Kasumi-1 (cell line): Measurements from ENCODE around the gene CAV1.
"Not testable (repeated sequence)": the region's sequence is repeated elsewhere in the genome, so short reads cannot be mapped to it uniquely, and the experiment has no call there.

Experiments used
- DNase-seq, 2 experiments: peaks; one replicate each; lab custom pipeline; 2025; lab: John Stamatoyannopoulos, UW

CAV1 gene

DNA sequence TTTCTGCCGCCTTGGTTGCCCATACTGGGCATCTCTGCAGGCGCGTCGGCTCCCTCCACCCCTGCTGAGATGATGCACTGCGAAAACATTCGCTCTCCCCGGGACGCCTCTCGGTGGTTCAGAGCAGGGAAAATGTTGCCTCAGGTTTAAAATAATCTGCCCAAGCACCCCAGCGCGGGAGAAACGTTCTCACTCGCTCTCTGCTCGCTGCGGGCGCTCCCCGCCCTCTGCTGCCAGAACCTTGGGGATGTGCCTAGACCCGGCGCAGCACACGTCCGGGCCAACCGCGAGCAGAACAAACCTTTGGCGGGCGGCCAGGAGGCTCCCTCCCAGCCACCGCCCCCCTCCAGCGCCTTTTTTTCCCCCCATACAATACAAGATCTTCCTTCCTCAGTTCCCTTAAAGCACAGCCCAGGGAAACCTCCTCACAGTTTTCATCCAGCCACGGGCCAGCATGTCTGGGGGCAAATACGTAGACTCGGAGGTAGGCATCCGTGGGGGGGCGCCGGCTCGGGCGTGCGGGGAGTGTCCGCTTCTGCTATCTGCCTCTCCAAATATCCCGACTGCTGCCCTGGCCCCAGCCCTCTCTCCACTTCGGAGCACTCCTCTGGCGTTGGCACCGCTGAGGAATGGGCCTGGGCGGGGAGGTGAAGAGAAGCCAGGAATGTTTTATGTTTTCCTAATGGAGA is at the start of gene CAV1:
CAV1 (plus strand) TSS at position 428 of the 689 bp plus-strand sequence; CDS start at position 455, 27 bp downstream.
- DNase-seq = no peak

- DNase-seq = no peak
Observed at GRCh38 chr7:116477625-116478024, 47.2 kb upstream of the CAV1 start.

- no peak for DNase-seq
Observed at GRCh38 chr7:116478834-116479233, 46.0 kb upstream of the CAV1 start.

DNA sequence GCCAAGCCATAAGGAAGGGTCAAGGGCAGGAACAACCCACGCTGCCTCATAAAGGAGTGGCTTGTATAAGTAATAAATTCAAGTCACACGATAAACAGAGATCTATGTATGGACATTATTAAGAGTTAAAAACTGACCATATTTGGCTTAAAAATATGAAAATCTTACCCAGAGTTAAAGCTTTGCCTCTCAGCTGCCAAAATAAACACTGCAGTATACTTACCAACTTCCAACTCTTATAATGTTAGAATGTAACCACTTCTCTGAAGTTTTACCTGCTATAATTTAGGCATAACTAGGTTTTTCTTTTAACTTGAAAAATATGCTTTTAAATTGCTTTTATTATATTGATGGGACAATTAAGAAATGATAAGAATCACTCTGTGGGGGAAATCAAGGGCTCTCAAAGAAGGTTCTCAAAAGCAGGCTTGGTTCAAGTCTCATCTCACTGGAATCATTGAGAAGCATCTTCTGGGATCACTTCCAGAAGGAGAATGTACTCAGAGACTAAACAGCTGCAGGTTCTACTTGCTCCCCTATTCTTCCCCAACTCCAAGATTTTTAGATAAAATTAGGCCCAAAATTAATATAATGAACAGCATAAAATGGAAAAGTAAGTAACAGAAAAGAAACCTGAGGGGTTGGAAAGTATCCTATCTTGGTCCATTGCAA is 41.4 kb upstream of the CAV1 start:
- no peak for DNase-seq

DNA sequence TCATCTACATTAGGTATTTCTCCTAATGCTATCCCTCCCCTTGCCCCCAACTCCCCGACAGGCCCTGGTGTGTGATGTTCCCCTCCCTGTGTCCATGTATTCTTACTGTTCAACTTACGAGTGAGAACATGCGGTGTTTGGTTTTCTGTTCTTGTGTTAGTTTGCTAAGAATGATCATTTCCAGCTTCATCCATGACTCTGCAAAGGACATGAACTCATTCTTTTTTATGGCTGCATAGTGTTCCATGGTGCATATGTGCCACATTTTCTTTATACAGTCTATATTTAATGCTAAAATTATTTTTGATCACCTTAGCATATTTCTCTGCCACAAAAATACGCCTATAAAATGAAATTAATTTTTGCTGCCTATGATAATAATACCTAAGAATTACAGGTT is 40.4 kb upstream of the CAV1 start:
- DNase-seq = not testable (repeated sequence)

GRCh38 chr7:116487907-116488521 is 36.8 kb upstream of the CAV1 start:
- DNase-seq = no peak

DNA sequence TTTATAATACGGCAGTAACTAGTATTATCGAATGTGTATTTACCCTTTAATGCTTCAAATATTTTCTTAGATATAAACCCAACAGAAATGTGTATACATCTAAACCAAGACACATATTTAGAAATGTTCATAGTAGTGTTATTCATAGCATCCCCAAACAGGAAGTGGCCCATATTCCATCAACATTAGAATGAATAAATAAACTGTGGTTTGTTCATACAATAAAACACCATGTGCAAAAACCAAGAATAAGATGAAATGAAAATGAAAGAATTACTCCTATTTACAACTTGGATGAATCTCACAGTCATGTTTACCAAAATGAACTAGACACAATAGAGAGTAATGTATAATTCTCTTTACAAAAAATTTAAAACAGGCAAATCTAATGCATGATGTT is 34.5 kb upstream of the CAV1 start:
- DNase-seq = no peak

DNA sequence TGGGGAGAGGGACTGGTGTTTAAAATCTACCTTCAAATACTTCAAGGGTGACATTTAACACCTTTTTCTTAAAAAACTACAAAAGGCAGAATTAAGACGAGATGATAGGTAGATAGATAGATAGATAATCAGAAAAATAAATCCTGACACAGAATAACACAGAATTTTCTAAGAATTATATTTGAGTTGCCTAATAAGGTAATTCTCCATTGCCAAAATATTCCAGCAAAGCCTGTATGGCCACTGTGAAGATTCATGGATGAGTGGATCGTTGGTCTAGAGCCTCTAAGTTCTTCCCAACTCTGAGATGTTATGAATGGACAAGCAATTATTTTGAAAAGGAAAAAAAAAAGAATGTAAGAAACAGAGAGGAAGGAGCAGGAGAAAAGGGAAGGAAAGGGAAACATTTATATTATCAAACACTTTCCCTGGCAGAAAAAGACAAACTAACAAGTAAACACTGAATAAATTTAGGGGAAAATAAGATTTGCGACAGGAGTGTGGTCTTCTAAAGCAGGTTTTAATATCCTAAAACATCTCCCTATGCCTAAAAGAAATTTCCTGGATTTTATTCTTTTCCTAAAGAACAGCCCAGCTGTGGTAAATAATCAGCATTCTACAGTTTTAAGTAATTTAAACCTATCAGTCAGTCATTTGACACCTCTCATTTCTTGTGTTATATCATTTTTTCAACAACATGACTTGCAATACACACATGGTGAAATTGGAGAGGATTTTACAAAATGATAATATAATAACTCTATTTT is 32.8 kb upstream of the CAV1 start:
- DNase-seq = no peak

- DNase-seq = no peak
Observed at GRCh38 chr7:116492654-116493109, 32.2 kb upstream of the CAV1 start.

- DNase-seq = no peak
Observed at GRCh38 chr7:116493449-116493848, 31.4 kb upstream of the CAV1 start.

GRCh38 chr7:116494472-116494871 is 30.4 kb upstream of the CAV1 start:
- no peak for DNase-seq

DNA sequence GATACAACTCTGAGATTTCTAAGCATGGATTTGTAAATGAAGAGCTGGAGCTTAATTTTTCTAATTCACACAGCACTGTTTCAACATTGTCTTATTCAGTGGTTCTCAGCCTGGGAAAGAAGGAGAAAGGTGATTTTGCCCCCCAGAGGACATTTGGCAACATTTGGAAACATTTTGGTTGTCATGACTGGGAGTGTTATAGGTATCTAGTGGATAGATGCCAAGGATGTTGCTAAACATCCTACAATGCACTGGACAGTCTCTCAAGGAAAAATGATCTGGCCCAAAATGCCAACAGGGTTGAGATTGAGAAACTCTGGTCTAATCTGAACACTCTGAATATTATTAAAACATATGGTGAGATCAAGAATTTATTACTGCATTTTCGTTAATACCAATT is 29.1 kb upstream of the CAV1 start:
- DNase-seq = no peak

DNA sequence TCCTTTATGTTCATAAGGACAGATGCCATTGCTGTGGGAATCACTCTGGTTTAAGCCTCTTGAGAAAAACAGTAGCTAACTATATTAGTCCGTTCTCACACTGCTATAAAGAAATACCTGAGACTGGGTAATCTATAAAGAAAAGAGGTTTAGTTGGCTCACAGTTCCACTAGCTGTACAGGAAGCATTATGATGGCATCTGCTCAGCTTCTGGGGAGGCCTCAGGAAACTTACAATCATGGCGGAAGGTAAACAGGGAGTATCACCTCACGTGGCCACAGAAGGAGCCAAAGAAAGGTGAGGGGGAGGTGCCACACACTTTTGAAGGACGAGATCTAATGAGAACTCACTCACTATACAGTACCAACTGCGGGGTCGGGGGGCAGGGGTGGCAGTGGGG is 28.2 kb upstream of the CAV1 start:
- no peak for DNase-seq

DNA sequence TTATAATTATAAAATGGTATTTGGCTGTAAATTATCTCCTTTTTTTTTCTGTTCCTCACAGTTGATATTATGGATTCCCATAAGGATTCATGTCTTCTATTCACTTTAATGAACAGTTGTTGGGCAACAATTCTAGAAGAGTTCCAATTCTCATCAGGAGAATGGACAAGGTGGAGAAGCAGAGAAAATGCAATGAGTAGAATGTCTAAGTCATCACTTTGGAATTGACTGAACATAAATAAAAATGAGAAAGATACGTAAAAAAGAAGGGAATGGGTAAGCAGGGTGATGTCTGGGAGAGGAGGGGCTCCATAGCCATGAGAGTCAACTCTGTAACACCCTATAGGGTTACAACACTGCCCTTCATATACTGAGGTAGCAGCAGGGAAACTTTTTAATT is 27.1 kb upstream of the CAV1 start:
- no peak for DNase-seq

- DNase-seq = no peak
Observed at GRCh38 chr7:116499168-116500077, 25.4 kb upstream of the CAV1 start, which contains the start of gene CAV2. TSS of gene CAV2 (plus strand) at chr7:116499738. CDS start at chr7:116499782, 44 bp downstream.

- DNase-seq = no peak
Observed at GRCh38 chr7:116500078-116500853, 24.6 kb upstream of the CAV1 start.

- DNase-seq = no peak
Observed at GRCh38 chr7:116501425-116502167, 23.2 kb upstream of the CAV1 start.

DNA sequence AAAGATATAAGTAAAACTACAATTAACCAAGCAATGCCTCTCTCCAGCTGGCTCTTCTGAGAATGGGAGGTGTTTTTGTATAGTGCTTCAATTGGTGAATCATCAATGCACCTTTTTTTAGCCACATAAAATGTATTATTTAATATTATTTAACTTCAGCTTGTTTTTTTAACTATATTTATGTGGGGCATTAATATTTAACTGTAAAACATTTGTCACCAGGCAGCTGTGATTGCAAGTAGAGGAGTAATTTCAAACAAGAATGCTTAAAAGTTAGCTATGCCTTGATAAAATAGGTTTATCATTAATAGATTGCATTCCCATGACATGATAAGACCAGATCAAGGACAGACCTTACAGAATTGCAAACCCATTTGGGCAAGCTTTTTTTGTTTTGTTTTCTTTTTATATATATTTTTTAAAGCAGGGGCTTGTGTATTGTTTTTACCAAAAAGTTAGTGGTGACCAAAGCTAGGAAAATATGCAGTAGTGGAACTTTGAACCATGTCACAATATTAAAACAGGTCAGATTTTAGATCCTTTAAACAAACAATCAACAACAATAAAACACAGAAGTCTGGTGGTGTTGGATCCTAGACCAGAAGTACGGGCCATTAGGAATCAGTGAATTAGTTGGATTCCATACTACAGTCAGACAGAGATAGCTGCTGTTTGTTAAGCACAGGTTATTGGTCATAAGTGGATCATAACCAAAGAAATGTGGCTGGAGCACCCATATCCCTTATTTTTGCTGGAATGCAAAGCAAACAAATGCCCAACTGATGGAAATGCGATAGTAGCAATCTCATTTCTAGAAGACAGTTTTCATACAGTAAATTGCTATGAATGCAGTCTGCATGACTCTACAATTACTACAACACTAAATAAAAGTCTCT is 22.4 kb upstream of the CAV1 start:
- DNase-seq = no peak

GRCh38 chr7:116503835-116504234 is 21.0 kb upstream of the CAV1 start:
- no peak for DNase-seq
